Measurements from ENCODE around the gene GSTM1.
A peak's percentile ranks its signal among the peaks of the same experiment; 100 is the strongest.

GSTM1 gene

GRCh38 chr1:109726728-109727373, 39.2 kb downstream of the GSTM1 start:
- DNase-seq (ENCODE audit: low read depth in 3 of 3), result no peak

- no peak for DNase-seq (ENCODE audit: low read depth in 3 of 3)
Observed at GRCh38 chr1:109728870-109729269, 41.3 kb downstream of the GSTM1 start.

GRCh38 chr1:109730666-109731065, 43.0 kb downstream of the GSTM1 start:
- DNase-seq (ENCODE audit: low read depth in 3 of 3), result no peak

- DNase-seq (ENCODE audit: low read depth in 3 of 3), result no peak
Observed at GRCh38 chr1:109732390-109732881, 44.8 kb downstream of the GSTM1 start.

GRCh38 chr1:109733236-109733870, 45.7 kb downstream of the GSTM1 start:
- DNase-seq (ENCODE audit: low read depth in 3 of 3), result no peak

GRCh38 chr1:109739738-109740614, 52.4 kb downstream of the GSTM1 start:
- peak; percentile 67 to 76 (median 73) for DNase-seq (ENCODE audit: low read depth in 3 of 3)

GRCh38 chr1:109740615-109741373, 53.2 kb downstream of the GSTM1 start, which contains the start of gene GSTM3:
TSS of gene GSTM3 (minus strand) at chr1:109741038. CDS start at chr1:109740287, 751 bp downstream.
- DNase-seq (ENCODE audit: low read depth in 3 of 3), result no peak

All from stimulated activated CD4-positive, alpha-beta T cell treated with anti-CD3 and anti-CD28 coated beads, TNF-alpha, amount 100 ng/mL, for 4 hours (primary cell).